Lower leg skin (tissue), 3 donors: ENCODE measurements around the gene CSNK1G2.

Source experiments
- POLR2A ChIP-seq, 2 donors: fragments of 450-650 bp; IDR thresholded peaks; one replicate each; pipeline ENCODE4 v1.6.1; 2016 to 2017; ENCODE audit warnings: antibody characterized with exemption in 2 of 2, mild to moderate bottlenecking in 1 of 2, moderate library complexity in 1 of 2
- TF ChIP-seq, protein P1 (sequence below), 3 donors: fragments of 450-650 bp; IDR thresholded peaks; one replicate each; pipeline ENCODE4 v1.5.1; 2016; ENCODE audit warnings: antibody characterized with exemption in 3 of 3, mild to moderate bottlenecking in 3 of 3, moderate library complexity in 2 of 3

DNA sequence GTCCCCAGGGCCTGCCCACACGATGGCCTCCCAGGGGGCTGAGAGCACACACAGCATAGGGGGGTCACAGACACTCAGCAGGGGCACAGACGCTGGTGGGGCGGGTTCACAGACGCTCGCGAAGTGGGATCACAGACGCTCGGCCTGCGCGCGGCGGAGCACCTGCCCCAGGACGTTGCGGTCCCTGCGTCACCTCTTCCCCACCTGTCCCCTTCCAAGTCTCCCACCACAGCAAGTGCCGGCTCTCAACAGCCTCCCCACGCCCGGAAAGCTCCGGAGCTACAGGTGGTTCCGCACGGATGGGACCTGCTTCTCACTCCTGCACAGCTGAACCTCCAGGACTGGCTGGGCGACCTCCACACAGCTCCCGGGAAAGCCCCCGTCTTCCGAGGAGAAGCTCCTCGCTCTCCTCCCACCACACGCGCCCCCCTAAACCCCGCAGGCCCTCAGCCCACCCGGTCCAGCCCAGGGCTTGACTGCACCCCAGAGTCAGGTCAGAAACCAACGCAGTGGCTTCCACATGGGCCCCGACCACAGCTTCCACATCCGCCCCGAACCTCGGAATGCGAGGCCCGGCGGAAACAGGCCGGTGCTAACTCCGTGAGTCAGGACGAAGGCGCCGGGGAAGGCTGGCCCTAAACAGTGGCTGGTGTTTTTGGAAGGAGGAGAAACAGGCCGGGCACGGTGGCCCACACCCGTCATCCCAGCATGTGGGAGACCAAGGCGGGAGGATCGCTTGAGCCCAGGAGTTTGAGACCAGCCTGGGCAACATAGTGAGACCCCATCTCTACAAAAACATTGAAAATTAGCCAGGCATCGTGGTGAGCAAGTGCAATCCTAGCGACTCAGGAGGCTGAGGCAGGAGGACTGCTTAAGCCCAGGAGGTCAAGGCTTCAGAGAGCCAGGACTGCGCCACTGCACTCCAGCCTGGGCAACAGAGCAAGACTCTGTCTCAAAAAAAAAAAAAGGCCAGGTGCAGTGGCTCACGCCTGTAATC, 58.0 kb downstream of the CSNK1G2 start:
- TF ChIP-seq, protein P1, sequence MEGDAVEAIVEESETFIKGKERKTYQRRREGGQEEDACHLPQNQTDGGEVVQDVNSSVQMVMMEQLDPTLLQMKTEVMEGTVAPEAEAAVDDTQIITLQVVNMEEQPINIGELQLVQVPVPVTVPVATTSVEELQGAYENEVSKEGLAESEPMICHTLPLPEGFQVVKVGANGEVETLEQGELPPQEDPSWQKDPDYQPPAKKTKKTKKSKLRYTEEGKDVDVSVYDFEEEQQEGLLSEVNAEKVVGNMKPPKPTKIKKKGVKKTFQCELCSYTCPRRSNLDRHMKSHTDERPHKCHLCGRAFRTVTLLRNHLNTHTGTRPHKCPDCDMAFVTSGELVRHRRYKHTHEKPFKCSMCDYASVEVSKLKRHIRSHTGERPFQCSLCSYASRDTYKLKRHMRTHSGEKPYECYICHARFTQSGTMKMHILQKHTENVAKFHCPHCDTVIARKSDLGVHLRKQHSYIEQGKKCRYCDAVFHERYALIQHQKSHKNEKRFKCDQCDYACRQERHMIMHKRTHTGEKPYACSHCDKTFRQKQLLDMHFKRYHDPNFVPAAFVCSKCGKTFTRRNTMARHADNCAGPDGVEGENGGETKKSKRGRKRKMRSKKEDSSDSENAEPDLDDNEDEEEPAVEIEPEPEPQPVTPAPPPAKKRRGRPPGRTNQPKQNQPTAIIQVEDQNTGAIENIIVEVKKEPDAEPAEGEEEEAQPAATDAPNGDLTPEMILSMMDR (IDR thresholded peaks at IDR 0.05) = no peak
- TF ChIP-seq POLR2A (IDR thresholded peaks at IDR 0.05) = no peak
